Stimulated activated naive B cell treated with anti-CD40 and anti-IgM and Interleukin-4, amounts not matched to agents 10 μg/mL and 1 μg/mL and 100 μg/mL, for 72 hours (primary cell): ENCODE results near the gene KYNU.
A peak's percentile ranks its signal among the peaks of the same experiment; 100 is the strongest.
"Not testable (repeated sequence)": the region's sequence is repeated elsewhere in the genome, so short reads cannot be mapped to it uniquely, and the experiment has no call there.

Source experiments
- ATAC-seq, 2 donors: fragments of 150-1000 bp; cut with Tn5 transposase; replicated peaks; 2 replicates each; pipeline ENCODE4 v1.10.0; 2021; ENCODE audit warnings: moderate library complexity in 1 of 2
- DNase-seq: peaks from one replicate; pipeline ENCODE4 v3.0.0; 2021
- H3K27ac Mint-ChIP-seq: one replicate; pipeline ENCODE4 v1.8.0; 2022; ENCODE audit warnings: mild to moderate bottlenecking, mixed read lengths
- H3K27me3 Mint-ChIP-seq, 2 donors: one replicate each; pipeline ENCODE4 v1.8.0; 2022; ENCODE audit warnings: mixed read lengths in 2 of 2
- H3K36me3 Mint-ChIP-seq, 2 donors: one replicate each; pipeline ENCODE4 v1.8.0; 2022; ENCODE audit warnings: mixed read lengths in 2 of 2, mild to moderate bottlenecking in 1 of 2
- H3K4me1 Mint-ChIP-seq, 2 donors: one replicate each; pipeline ENCODE4 v1.8.0; 2022; ENCODE audit warnings: mixed read lengths in 2 of 2, mild to moderate bottlenecking in 1 of 2
- H3K4me3 Mint-ChIP-seq, 2 donors: one replicate each; pipeline ENCODE4 v1.8.0; 2022; ENCODE audit warnings: mild to moderate bottlenecking in 2 of 2, mixed read lengths in 2 of 2, moderate library complexity in 1 of 2
- H3K9me3 Mint-ChIP-seq, 2 donors: one replicate each; pipeline ENCODE4 v1.8.0; 2022; ENCODE audit warnings: mixed read lengths in 2 of 2, mild to moderate bottlenecking in 1 of 2

KYNU gene

DNA sequence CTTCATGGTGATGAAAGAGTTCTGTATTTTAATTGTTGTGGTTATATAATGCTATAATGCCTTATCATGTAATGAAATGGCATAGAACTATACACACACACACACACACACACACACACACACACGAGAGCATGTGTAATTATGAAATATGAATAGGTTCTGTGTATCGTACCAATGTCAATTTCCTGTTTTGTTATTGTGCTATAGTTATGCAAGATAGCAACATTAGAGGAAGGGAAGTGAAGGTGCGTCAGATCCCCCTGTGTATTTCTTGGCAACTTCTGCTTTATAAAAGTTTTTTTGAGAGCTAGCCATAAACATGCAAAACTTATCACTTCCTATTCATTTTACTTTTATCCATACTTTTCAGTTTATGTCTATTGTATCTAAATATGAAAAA is 191.0 kb downstream of the KYNU start:
- Mint-ChIP-seq H3K9me3 (peaks cover 3 to 8% of the 10 kb centered on the region in 2 donors), H3K36me3 (peaks cover 0 to 4% of the 10 kb centered on the region in 2 donors)

DNA sequence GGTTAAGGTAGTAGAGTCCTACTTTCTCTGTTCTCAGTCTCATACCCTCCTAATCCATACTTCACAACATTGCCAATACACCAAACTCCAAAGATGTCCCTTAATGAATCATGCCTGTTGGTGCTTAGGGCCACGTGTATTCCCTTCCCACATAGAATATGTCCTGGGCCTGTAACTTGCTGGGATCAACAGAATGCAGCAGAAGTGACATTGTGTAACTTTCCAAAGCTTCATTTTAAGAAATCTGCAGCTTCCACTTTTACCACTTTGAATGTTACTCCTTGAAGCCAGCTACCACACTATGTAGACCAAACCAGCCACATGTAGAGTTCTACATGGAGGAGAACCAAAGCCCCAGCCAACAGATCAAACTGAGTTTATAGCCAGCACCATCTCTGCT is 193.2 kb downstream of the KYNU start:
- Mint-ChIP-seq H3K36me3 (peaks cover 0 to 10% of the 10 kb centered on the region in 2 donors), H3K4me3 (no peak overlapping the region), H3K27me3 (peaks cover 0 to 4% of the 10 kb centered on the region in 2 donors), H3K4me1 (no peaks in the 10 kb centered on the region), H3K9me3 (peaks cover 0 to 4% of the 10 kb centered on the region in 2 donors), H3K27ac (no peak overlapping the region)
- ATAC-seq (no peak), DNase-seq (no peak)

More for the DNA sequence above, 191.0 kb downstream of the KYNU start:
- Mint-ChIP-seq H3K27ac (no peak overlapping the region), H3K27me3 (peaks cover 0 to 4% of the 10 kb centered on the region in 2 donors), H3K4me1 (no peaks in the 10 kb centered on the region), H3K4me3 (no peak overlapping the region)
- peak; percentile 72 to 78 for ATAC-seq
- no peak for DNase-seq

DNA sequence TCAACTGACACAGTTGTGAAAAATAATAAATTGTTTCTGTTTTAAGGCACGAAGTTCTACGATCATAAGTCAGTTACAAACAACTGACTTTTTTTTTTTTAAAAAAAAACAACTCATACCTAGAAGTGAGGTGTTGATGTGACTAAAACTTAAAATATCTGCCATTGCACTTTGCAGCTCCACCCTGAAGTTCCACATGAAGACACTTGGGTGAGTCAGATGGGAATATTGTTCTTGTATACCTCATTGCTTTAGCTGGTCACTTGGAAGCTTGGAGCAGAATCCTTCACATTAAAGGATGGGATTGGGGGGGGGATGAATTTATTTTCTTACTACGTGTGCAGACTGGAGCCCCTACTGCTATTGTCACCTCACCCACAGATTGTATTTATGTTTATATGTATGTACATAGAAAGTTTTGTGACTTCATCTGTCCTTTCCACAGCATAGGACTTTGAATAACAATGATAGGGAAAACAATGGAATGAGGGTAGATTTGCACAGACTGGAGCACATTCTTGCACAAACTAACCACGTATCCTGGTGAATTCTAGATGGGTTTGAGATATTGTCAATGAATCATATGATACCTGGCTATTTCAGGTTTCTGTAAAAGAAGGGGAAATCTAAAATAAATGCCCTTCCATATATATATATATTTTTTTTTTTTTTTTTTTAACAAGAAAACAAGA is 193.9 kb downstream of the KYNU start:
- Mint-ChIP-seq H3K9me3 (peaks cover 0 to 4% of the 10 kb centered on the region in 2 donors), H3K27me3 (no peaks in the 10 kb centered on the region), H3K4me3 (no peak overlapping the region), H3K36me3 (peaks cover 0 to 10% of the 10 kb centered on the region in 2 donors), H3K27ac (no peak overlapping the region), H3K4me1 (no peaks in the 10 kb centered on the region)
- ATAC-seq (no peak), DNase-seq (no peak)

DNA sequence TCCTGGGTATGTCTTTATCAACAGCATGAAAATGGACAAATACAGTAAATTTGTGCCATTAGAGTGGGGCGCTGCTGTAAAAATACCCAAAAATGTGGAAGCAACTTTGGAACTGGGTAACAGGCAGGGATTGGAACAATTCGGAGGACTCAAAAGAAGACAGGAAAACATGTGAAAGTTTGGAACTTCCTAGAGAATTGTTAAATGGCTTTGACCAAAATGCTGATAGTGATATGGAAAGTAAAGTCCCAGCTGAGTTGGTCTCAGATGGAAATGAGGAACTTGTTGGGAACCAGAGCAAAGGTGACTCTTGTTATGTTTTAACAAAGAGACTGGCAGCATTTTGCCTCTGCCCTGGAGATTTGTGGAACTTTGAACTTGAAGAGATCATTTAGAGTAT is 197.4 kb downstream of the KYNU start:
- H3K27ac Mint-ChIP-seq, H3K4me1 Mint-ChIP-seq, H3K36me3 Mint-ChIP-seq, ATAC-seq, DNase-seq, H3K27me3 Mint-ChIP-seq, H3K9me3 Mint-ChIP-seq, H3K4me3 Mint-ChIP-seq: not testable (repeated sequence)

DNA sequence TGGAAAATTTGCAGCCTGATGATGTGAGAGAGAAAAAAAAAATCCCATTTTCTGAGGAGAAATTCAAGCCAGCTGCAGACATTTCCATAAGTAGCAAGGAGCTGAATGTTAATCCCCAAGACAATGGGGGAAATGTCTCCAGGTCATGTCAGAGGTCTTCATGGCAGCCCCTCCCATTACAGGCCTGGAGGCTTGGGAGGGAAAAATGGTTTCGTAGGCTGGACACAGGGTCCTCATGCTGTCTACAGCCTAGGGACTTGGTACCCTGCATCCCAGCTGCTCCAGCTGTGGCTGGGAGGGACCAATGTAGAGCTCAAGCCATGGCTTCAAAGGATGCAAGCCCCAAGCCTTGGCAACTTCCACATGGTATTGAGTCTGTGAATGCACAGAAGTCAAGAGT is 198.2 kb downstream of the KYNU start:
- Mint-ChIP-seq H3K36me3 (peaks cover 0 to 10% of the 10 kb centered on the region in 2 donors), H3K4me3 (no peak overlapping the region), H3K27ac (no peak overlapping the region), H3K4me1 (no peaks in the 10 kb centered on the region), H3K9me3 (peaks cover 0 to 4% of the 10 kb centered on the region in 2 donors), H3K27me3 (no peaks in the 10 kb centered on the region)
- ATAC-seq (no peak), DNase-seq (no peak)

DNA sequence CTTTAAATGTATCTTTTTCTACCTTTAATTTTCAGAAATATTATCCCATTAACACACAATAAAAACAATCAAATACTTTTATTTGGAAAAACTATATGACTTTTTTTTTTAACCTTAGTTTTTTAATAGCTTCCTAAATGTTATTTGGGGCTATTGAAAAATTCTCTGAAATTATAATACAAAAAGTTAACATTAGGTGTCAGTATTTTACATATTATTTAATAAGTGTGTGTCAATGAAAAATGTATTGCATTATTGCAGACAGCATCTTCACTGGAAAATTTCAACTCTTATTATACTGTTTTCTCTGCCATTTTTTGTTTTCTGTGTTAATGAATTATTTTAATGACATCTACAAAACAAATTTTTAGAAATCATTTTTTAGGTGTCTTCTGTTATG is 200.6 kb downstream of the KYNU start:
- H3K9me3 Mint-ChIP-seq: peaks cover 0 to 4% of the 10 kb centered on the region in 2 donors
- H3K4me1 Mint-ChIP-seq: no peaks in the 10 kb centered on the region
- no peak overlapping the region for H3K27ac Mint-ChIP-seq

DNA sequence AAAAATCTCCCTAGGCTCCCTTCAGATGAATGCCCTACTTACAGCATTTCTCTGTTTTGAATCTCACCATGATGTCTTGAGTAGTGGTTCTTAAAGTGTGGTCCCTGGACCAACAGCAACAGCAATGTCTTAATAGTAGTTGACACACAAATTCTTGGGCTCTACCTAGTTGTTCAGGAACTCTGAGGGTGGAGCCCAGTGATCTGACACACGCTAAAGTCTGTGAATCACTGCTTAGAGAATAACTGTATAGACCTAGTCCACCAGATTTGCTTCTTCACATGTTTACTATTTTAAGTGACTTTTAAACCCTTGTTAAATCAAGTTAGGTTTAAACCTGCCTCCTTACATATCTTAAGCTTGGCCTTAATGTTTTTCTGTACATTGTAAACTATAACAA is 204.2 kb downstream of the KYNU start:
- H3K27ac Mint-ChIP-seq: no peak overlapping the region
- H3K27me3 Mint-ChIP-seq: no peaks in the 10 kb centered on the region
- peaks cover 0 to 4% of the 10 kb centered on the region in 2 donors for H3K4me1 Mint-ChIP-seq
- no peak for DNase-seq
- no peak overlapping the region for H3K4me3 Mint-ChIP-seq
- no peaks in the 10 kb centered on the region for H3K36me3 Mint-ChIP-seq
- no peak for ATAC-seq
- H3K9me3 Mint-ChIP-seq: no peaks in the 10 kb centered on the region

More for the DNA sequence above, 200.6 kb downstream of the KYNU start:
- H3K36me3 Mint-ChIP-seq: peaks cover 0 to 10% of the 10 kb centered on the region in 2 donors
- no peaks in the 10 kb centered on the region for H3K27me3 Mint-ChIP-seq
- ATAC-seq (no peak), DNase-seq (no peak)
- H3K4me3 Mint-ChIP-seq: no peak overlapping the region

DNA sequence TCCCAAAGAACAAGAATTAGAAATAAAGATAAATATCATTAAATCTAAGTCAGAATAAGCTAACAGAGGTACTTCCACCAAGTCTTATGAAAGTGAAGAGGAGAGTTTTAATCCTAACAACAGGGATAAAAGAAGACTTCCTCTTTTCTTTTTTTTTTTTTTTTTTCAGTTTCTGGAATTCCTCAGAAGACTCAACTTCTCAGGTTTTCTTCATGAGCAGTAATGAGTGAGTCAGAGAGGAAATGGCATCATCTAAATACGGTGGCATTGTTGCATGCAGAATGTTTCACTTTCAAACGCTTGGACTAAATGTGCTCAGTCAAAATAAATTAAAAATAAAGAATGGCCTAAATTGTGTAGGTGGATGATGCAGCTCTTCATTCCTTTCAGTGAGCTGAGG is 206.2 kb downstream of the KYNU start:
- Mint-ChIP-seq H3K4me1 (peaks cover 0 to 4% of the 10 kb centered on the region in 2 donors), H3K27ac (no peak overlapping the region), H3K27me3 (no peaks in the 10 kb centered on the region), H3K9me3 (no peaks in the 10 kb centered on the region), H3K4me3 (no peak overlapping the region), H3K36me3 (no peaks in the 10 kb centered on the region)
- ATAC-seq: peak; percentile 71 to 88
- no peak for DNase-seq

DNA sequence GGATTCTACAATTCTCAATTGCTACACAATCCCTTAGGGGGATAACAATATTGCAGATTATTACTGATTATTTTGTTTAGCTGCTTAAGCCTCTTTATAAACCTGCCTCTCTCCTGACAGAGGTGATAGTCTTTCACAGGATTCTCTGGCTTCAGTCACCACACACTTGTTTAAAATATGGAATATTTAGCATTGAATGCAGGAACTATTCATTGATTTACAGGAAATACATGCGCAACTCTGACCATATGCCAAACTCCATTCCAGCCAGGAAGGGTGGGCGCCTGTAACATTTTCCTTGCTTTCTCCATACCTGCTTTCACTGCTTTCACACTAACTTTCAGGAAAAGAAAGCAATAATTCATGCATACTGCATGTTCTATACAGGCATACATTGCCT is 207.0 kb downstream of the KYNU start:
- Mint-ChIP-seq H3K4me3 (no peak overlapping the region), H3K27me3 (no peaks in the 10 kb centered on the region), H3K4me1 (peaks cover 0 to 4% of the 10 kb centered on the region in 2 donors), H3K27ac (no peak overlapping the region), H3K36me3 (no peaks in the 10 kb centered on the region), H3K9me3 (no peaks in the 10 kb centered on the region)
- no peak for ATAC-seq
- DNase-seq: no peak

DNA sequence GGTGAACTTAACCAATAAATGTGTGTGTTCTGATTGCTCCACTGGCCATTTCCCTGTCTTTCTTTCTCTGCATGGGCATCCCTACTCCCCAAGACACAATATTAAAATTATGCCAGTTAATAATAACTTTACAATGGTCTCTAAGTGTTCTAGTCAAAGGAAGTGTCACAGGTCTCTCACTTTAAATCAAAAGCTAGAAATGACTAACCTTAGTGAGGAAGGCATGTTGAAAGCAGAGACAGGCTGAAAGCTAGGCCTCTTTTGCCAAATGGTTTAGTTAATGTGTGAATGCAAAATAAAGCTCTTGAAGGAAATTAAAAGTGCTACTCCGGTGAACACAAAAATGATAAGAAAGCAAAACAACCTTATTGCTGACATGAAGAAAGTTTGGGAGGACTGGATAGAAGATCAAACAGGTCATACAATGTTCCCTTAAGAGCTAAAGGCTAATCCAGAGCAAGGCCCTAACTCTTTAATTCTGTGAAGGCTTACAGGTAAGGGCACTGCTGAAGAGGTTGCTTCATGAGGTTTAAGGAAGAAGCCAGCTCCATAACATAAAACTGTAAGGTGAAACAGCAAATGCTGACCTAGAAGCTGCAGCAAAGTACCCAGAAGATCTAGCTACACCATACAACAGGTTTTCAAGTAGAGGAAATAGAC is 207.8 kb downstream of the KYNU start:
- DNase-seq (no peak), ATAC-seq (no peak)
- no peaks in the 10 kb centered on the region for H3K27me3 Mint-ChIP-seq
- H3K4me3 Mint-ChIP-seq: no peak overlapping the region
- H3K36me3 Mint-ChIP-seq: no peaks in the 10 kb centered on the region
- no peaks in the 10 kb centered on the region for H3K9me3 Mint-ChIP-seq
- no peak overlapping the region for H3K27ac Mint-ChIP-seq
- H3K4me1 Mint-ChIP-seq: peaks cover 0 to 4% of the 10 kb centered on the region in 2 donors

DNA sequence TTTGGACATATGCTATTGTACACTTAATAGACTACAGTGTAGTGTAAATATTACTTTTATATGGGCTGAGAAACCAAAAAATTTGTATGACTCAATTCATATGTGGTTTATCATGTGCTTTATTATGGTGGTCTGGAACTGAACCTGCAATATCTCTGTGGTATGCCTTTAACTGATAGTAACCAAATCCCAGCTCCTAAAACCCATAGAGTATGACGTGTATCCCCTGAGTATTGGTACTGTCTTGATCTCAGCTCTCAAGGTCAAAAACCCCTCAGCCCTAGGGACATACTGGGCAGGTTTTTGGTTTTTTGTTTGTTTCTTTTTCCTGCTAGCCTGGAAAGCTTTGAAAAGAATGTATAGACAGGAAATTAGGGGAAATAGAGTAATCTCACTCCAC is 209.6 kb downstream of the KYNU start:
- H3K4me3 Mint-ChIP-seq: no peak overlapping the region

DNA sequence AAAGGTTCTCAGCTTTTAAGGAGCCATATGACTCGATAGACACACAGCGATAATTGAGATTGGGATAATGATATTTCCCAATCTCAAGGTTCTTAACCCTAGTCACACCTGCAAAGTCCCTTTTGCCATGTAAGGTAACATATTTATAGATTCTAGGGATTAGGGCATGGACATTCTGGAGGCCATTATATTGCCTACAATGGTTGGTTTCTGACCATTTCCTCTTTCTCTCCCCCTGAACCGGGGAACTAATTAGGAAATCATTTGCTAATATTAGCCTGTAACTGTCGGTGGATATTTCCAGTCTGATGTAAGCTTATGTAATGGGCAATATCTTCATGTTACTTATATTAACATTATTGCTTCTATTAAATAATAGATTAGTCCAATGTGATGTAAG is 210.9 kb downstream of the KYNU start:
- H3K36me3 Mint-ChIP-seq: no peaks in the 10 kb centered on the region
- no peaks in the 10 kb centered on the region for H3K9me3 Mint-ChIP-seq
- H3K27me3 Mint-ChIP-seq: no peaks in the 10 kb centered on the region
- DNase-seq (no peak), ATAC-seq (no peak)
- H3K4me1 Mint-ChIP-seq: peaks cover 0 to 4% of the 10 kb centered on the region in 2 donors
- H3K4me3 Mint-ChIP-seq: no peak overlapping the region
- no peak overlapping the region for H3K27ac Mint-ChIP-seq

More for the DNA sequence above, 209.6 kb downstream of the KYNU start:
- H3K27ac Mint-ChIP-seq: no peak overlapping the region
- DNase-seq (no peak), ATAC-seq (peak in 1 of 2 donors; percentile 41)
- no peaks in the 10 kb centered on the region for H3K36me3 Mint-ChIP-seq
- no peaks in the 10 kb centered on the region for H3K9me3 Mint-ChIP-seq
- peaks cover 0 to 4% of the 10 kb centered on the region in 2 donors for H3K4me1 Mint-ChIP-seq
- no peaks in the 10 kb centered on the region for H3K27me3 Mint-ChIP-seq

DNA sequence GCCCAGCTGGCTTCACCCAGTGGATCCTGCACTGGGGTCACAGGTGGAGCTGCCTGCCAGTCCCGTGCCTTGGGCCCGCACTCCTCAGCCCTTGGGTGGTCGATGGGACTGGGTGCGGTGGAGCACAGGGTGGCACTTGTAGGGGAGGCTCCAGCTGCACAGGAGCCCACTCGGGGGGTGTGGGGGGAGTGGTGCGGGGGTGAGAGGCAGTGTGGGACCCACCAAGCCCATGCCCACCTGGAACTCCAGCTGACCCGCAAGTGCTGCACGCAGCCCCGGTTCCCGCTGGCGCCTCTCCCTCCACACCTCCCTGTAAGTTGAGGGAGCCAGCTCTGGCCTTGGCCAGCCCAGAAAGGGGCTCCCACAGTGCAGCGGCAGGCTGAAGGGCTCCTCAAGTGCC is 212.1 kb downstream of the KYNU start:
- H3K4me1 Mint-ChIP-seq, H3K27me3 Mint-ChIP-seq, DNase-seq, H3K9me3 Mint-ChIP-seq, H3K4me3 Mint-ChIP-seq, H3K36me3 Mint-ChIP-seq, H3K27ac Mint-ChIP-seq, ATAC-seq: not testable (repeated sequence)
